K562 (cell line): Measurements from ENCODE around the gene VARS1. TPM values are rescaled to one million over a fixed set of nuclear protein-coding genes. Genes with fewer than 3 reads are reported as not detected.

Experiments used
- CEBPZ ChIP-seq: fragments of 150-350 bp; IDR thresholded peaks from 2 replicates; pipeline ENCODE4 v1.6.1; 2014; ENCODE audit warnings: low read depth, mild to moderate bottlenecking, low read length, borderline replicate concordance
- CHAMP1 ChIP-seq: fragments of 450-650 bp; IDR thresholded peaks from 2 replicates; pipeline ENCODE4 v1.6.1; 2016; ENCODE audit warnings: mild to moderate bottlenecking
- COPS2 ChIP-seq: fragments of 450-650 bp; conservative IDR thresholded peaks from 2 replicates; pipeline ENCODE4 v1.6.1; 2016; ENCODE audit warnings: mild to moderate bottlenecking, moderate library complexity
- HCFC1 ChIP-seq: IDR thresholded peaks from 2 replicates; pipeline ENCODE4 v1.6.1; 2012; ENCODE audit warnings: low read depth, low read length, improper control_type of control experiment
- HNRNPL ChIP-seq: fragments of 200-400 bp; formaldehyde crosslinking; IDR thresholded peaks from 2 replicates; pipeline ENCODE4 v1.6.1; 2017; ENCODE audit warnings: low read depth, mild to moderate bottlenecking, low read length
- LEF1 ChIP-seq: fragments of 450-650 bp; IDR thresholded peaks from 2 replicates; pipeline ENCODE4 v1.6.1; 2016; ENCODE audit warnings: mild to moderate bottlenecking
- RBM17 ChIP-seq: fragments of 200-400 bp; formaldehyde crosslinking; IDR thresholded peaks from 2 replicates; pipeline ENCODE4 v1.6.1; 2017; ENCODE audit warnings: low read depth, mild to moderate bottlenecking, low read length, borderline replicate concordance
- TCF7 ChIP-seq: sonication (generic); IDR thresholded peaks from 2 replicates; pipeline ENCODE4 v1.6.1; 2016; ENCODE audit warnings: antibody characterized with exemption, borderline replicate concordance
- WHSC1 ChIP-seq: IDR thresholded peaks from one replicate; pipeline ENCODE4 v1.6.1; 2012; ENCODE audit warnings: low read length, control low read depth, inconsistent platforms
- ZFX ChIP-seq: sonication (generic); formaldehyde crosslinking; IDR thresholded peaks from 2 replicates; pipeline ENCODE4 v1.8.0; 2022; ENCODE audit warnings: mild to moderate bottlenecking, missing genetic modification reagents, moderate library complexity
- ZNF511 ChIP-seq: sonication (generic); formaldehyde crosslinking; IDR thresholded peaks from 2 replicates; pipeline ENCODE4 v1.8.0; 2022; ENCODE audit warnings: mild to moderate bottlenecking, missing genetic modification reagents
- polyA plus RNA-seq, 8 experiments: library from polyadenylated mRNA; depleted of rRNA in 4 of 8; stranded (reverse) in 5 of 8; unstranded in 3 of 8; fragments of >200 nt; fragmentation: Nextera tagmentation in 2 of 8; fragmentation: Illumina TruSeq in 1 of 8; extraction: Ambion mirVana in 2 of 8; extraction: Trizol in 1 of 8; gene quantifications; 2 replicates each; pipeline versions ENCODE4 v1.2.1 to v1.2.3, GENCODE V29; 2011 to 2014; ENCODE audit warnings: inconsistent platforms in 1 of 8, missing spikeins in 1 of 8
- total RNA-seq, 7 experiments: library from RNA; depleted of rRNA in 6 of 7; stranded (reverse); fragments of >200 nt in 6 of 7; fragmentation: Illumina TruSeq in 2 of 7; extraction: Trizol in 2 of 7; gene quantifications; 2 replicates each; pipeline versions ENCODE4 v1.2.1 to v1.2.3, GENCODE V29; 2011 to 2021; ENCODE audit warnings: low replicate concordance in 1 of 7
- TF ChIP-seq, protein P1 (sequence below): fragments of 450-650 bp; formaldehyde crosslinking; IDR thresholded peaks from 2 replicates; pipeline ENCODE4 v1.4.0; 2020; ENCODE audit warnings: mild to moderate bottlenecking, moderate library complexity
- TF ChIP-seq, protein P2 (sequence below): sonication (generic); formaldehyde crosslinking; IDR thresholded peaks from 2 replicates; pipeline ENCODE4 v1.8.1; 2023; ENCODE audit warnings: mild to moderate bottlenecking, missing genetic modification reagents, moderate library complexity
- TF ChIP-seq, protein P3 (sequence below): fragments of 250-450 bp; sonication (Bioruptor Pico); IDR thresholded peaks from 2 replicates; pipeline ENCODE4 v1.5.0; 2021

The VARS1 gene
- total and polyA plus RNA-seq, 9 of the 15 experiments (the other 6 are each of a cell fraction or from before 2014, with no cell fraction given): 2.9 to 488 (median 130) TPM

GRCh38 chr6:31837369-31838113 lies 42.0 kb upstream of the VARS1 start (continued):
- TF ChIP-seq CHAMP1 (no peak), COPS2 (no peak), ZNF511 (CRISPR knock-in tag) (0 out of 2 replicates have a peak, but pooled peaks have one; percentile 9), TCF7 (no peak), CEBPZ (no peak), RBM17 (no peak), HNRNPL (0 out of 2 replicates have a peak, but pooled peaks have one; percentile 20), WHSC1 (no peak), ZFX (no peak), LEF1 (no peak), HCFC1 (no peak)
- TF ChIP-seq, protein P1, sequence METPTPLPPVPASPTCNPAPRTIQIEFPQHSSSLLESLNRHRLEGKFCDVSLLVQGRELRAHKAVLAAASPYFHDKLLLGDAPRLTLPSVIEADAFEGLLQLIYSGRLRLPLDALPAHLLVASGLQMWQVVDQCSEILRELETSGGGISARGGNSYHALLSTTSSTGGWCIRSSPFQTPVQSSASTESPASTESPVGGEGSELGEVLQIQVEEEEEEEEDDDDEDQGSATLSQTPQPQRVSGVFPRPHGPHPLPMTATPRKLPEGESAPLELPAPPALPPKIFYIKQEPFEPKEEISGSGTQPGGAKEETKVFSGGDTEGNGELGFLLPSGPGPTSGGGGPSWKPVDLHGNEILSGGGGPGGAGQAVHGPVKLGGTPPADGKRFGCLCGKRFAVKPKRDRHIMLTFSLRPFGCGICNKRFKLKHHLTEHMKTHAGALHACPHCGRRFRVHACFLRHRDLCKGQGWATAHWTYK (CRISPR knock-in tag): no peak
- TF ChIP-seq, protein P2, sequence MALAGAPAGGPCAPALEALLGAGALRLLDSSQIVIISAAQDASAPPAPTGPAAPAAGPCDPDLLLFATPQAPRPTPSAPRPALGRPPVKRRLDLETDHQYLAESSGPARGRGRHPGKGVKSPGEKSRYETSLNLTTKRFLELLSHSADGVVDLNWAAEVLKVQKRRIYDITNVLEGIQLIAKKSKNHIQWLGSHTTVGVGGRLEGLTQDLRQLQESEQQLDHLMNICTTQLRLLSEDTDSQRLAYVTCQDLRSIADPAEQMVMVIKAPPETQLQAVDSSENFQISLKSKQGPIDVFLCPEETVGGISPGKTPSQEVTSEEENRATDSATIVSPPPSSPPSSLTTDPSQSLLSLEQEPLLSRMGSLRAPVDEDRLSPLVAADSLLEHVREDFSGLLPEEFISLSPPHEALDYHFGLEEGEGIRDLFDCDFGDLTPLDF: no peak
- TF ChIP-seq, protein P3, sequence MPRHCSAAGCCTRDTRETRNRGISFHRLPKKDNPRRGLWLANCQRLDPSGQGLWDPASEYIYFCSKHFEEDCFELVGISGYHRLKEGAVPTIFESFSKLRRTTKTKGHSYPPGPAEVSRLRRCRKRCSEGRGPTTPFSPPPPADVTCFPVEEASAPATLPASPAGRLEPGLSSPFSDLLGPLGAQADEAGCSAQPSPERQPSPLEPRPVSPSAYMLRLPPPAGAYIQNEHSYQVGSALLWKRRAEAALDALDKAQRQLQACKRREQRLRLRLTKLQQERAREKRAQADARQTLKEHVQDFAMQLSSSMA (CRISPR knock-in tag): no peak
